Measurements from ENCODE around the gene SPATA20. TPM values are rescaled to one million over a fixed set of nuclear protein-coding genes. Genes with fewer than 3 reads are reported as not detected.

Gene SPATA20
- total RNA-seq, 1 experiment from 2014 or later, result 24.6 TPM

DNA sequence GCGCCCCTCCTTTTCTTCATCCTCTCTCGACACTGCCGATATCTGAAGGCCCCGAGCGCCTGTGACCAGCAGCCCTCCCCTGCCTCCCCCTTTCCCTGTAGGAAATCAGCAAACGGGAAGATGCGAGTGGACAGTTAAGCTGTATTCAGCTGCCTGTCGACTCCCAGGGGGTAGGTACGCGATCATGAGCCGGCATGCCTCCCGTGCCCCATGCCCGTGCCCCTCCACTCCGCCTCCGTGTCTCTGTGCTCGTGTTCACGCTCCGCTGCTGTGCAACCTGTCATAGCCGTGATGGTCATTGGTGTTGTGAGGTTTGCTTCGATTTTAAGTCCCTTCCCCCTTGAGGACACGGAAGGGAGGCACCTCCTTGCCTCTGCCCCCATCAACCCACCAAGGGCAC lies 47.9 kb downstream of the SPATA20 start:
- TF ChIP-seq, protein P1, sequence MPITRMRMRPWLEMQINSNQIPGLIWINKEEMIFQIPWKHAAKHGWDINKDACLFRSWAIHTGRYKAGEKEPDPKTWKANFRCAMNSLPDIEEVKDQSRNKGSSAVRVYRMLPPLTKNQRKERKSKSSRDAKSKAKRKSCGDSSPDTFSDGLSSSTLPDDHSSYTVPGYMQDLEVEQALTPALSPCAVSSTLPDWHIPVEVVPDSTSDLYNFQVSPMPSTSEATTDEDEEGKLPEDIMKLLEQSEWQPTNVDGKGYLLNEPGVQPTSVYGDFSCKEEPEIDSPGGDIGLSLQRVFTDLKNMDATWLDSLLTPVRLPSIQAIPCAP (CRISPR knock-in tag; IDR thresholded peaks at IDR 0.05), result no peak
- no peak for TF ChIP-seq ZNF232 (CRISPR knock-in tag; IDR thresholded peaks at IDR 0.05)
- TF ChIP-seq, protein P2, sequence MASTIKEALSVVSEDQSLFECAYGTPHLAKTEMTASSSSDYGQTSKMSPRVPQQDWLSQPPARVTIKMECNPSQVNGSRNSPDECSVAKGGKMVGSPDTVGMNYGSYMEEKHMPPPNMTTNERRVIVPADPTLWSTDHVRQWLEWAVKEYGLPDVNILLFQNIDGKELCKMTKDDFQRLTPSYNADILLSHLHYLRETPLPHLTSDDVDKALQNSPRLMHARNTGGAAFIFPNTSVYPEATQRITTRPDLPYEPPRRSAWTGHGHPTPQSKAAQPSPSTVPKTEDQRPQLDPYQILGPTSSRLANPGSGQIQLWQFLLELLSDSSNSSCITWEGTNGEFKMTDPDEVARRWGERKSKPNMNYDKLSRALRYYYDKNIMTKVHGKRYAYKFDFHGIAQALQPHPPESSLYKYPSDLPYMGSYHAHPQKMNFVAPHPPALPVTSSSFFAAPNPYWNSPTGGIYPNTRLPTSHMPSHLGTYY (CRISPR knock-in tag; IDR thresholded peaks at IDR 0.05), result no peak
- TF ChIP-seq, protein P3, sequence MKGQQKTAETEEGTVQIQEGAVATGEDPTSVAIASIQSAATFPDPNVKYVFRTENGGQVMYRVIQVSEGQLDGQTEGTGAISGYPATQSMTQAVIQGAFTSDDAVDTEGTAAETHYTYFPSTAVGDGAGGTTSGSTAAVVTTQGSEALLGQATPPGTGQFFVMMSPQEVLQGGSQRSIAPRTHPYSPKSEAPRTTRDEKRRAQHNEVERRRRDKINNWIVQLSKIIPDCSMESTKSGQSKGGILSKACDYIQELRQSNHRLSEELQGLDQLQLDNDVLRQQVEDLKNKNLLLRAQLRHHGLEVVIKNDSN (CRISPR knock-in tag; IDR thresholded peaks at IDR 0.05), result no peak
- TF ChIP-seq, protein P4, sequence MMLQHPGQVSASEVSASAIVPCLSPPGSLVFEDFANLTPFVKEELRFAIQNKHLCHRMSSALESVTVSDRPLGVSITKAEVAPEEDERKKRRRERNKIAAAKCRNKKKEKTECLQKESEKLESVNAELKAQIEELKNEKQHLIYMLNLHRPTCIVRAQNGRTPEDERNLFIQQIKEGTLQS (CRISPR knock-in tag; conservative IDR thresholded peaks at IDR 0.05), result no peak
- no peak for TF ChIP-seq JUN (CRISPR knock-in tag; IDR thresholded peaks at IDR 0.05)
- TF ChIP-seq EMX1 (CRISPR knock-in tag; IDR thresholded peaks at IDR 0.05), result no peak
- DNase-seq (ENCODE audit: low spot score) (no peak), ATAC-seq (no peak)
- no peaks in the 10 kb centered on the region for H3K9me3 Mint-ChIP-seq
- ChIA-PET CTCF (no interaction called here), POLR2A (no interaction called here)
- H3K36me3 Mint-ChIP-seq, result no peaks in the 10 kb centered on the region
- H3K4me1 Mint-ChIP-seq, result peaks cover 9% of the 10 kb centered on the region
- no peak overlapping the region for H3K4me3 Mint-ChIP-seq
- no peak overlapping the region for H3K27ac Mint-ChIP-seq
- no peaks in the 10 kb centered on the region for H3K27me3 Mint-ChIP-seq (ENCODE audit: low read depth)

- no peak overlapping the region for H3K4me3 Mint-ChIP-seq
- H3K9me3 Mint-ChIP-seq, result no peaks in the 10 kb centered on the region
- H3K36me3 Mint-ChIP-seq, result no peaks in the 10 kb centered on the region
- peaks cover 9% of the 10 kb centered on the region for H3K4me1 Mint-ChIP-seq
- ATAC-seq, result peak; percentile 91
- H3K27me3 Mint-ChIP-seq (ENCODE audit: low read depth), result no peaks in the 10 kb centered on the region
- POLR2A ChIA-PET, result no interaction called here
- CTCF ChIA-PET, result interaction anchor here (0.6 to 2.2 kb wide), 10 partner anchors 9 to 46 kb away, joined by 3 to 8 read pairs (median 3); no protein-coding TSS in a partner anchor
- TF ChIP-seq ZNF416 (CRISPR knock-in tag; IDR thresholded peaks at IDR 0.05) (no peak), TEAD1 (CRISPR knock-in tag; IDR thresholded peaks at IDR 0.05) (0 out of 2 replicates have a peak, but pooled peaks have one; percentile 42), CTCF (IDR thresholded peaks at IDR 0.05) (peak; percentile 71), HMGXB4 (CRISPR knock-in tag; IDR thresholded peaks at IDR 0.05) (peak; percentile 42; the same call in 1 of the 2 replicates), ELF4 (CRISPR knock-in tag; IDR thresholded peaks at IDR 0.05; ENCODE audit: low read depth) (no peak)
- TF ChIP-seq, protein P5, sequence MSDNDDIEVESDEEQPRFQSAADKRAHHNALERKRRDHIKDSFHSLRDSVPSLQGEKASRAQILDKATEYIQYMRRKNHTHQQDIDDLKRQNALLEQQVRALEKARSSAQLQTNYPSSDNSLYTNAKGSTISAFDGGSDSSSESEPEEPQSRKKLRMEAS (CRISPR knock-in tag; IDR thresholded peaks at IDR 0.05), result peak; percentile 37; the same call in 1 of the 2 replicates
- H3K27ac Mint-ChIP-seq, result no peak overlapping the region
- DNase-seq (ENCODE audit: low spot score), result peak; percentile 79
Observed at GRCh38 chr17:50596191-50597037, 49.4 kb downstream of the SPATA20 start.

DNA sequence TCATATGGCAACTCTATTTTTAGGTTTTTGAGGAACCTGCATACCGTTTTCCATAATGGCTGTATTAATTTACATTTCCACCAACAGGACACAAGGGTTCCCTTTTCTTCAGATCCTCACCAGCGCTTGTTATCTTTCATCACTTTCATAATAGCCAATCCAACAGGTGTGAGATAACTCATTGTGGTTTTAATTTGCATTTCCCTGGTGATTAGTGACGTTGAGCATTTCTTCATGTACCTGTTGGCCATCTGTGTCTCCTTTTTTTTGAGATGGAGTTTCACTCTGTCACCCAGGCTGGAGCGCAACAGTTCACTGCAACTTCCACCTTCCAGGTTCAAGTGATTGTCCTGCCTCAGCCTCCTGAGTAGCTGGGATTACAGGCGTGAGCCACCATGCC lies 51.5 kb downstream of the SPATA20 start:
- ChIA-PET POLR2A (no interaction called here), CTCF (interaction anchor here (2.2 kb wide), 1 partner anchor 48 kb away, joined by 8 read pairs; no protein-coding TSS in a partner anchor)
- no peak overlapping the region for H3K27ac Mint-ChIP-seq
- H3K27me3 Mint-ChIP-seq (ENCODE audit: low read depth), result no peaks in the 10 kb centered on the region
- H3K4me3 Mint-ChIP-seq, result no peak overlapping the region
- DNase-seq (ENCODE audit: low spot score) (no peak), ATAC-seq (no peak)
- no peaks in the 10 kb centered on the region for H3K36me3 Mint-ChIP-seq
- TF ChIP-seq MYBL2 (CRISPR knock-in tag; IDR thresholded peaks at IDR 0.05), result no peak
- H3K9me3 Mint-ChIP-seq, result no peaks in the 10 kb centered on the region
- H3K4me1 Mint-ChIP-seq, result peaks cover 4% of the 10 kb centered on the region
